Peyer's patch (tissue), 4 donors: ENCODE measurements around the gene HOMER3.

Experiments
- CTCF ChIP-seq, 6 experiments: fragments of 450-650 bp in 4 of 6; fragments of 200-600 bp in 2 of 6; sonication (generic) in 1 of 6; IDR thresholded peaks; one replicate each; pipeline ENCODE4 v1.5.1; 2017 to 2019; ENCODE audit warnings: antibody characterized with exemption in 6 of 6, mild to moderate bottlenecking in 3 of 6, moderate library complexity in 1 of 6
- POLR2A ChIP-seq, 2 donors: fragments of 450-650 bp; IDR thresholded peaks; one replicate each; pipeline ENCODE4 v1.5.1; 2017; ENCODE audit warnings: antibody characterized with exemption in 2 of 2, mild to moderate bottlenecking in 2 of 2, moderate library complexity in 2 of 2

- no peak for TF ChIP-seq CTCF (IDR thresholded peaks at IDR 0.05)
- TF ChIP-seq POLR2A (IDR thresholded peaks at IDR 0.05) = no peak
Measured at GRCh38 chr19:18985257-18985656, 44.2 kb upstream of the HOMER3 start.
